Retinal pigment epithelial cell (primary cell): ENCODE measurements around the gene TMEM217.
"Not testable (repeated sequence)": the region's sequence is repeated elsewhere in the genome, so short reads cannot be mapped to it uniquely, and the experiment has no call there.

Experiments used
- DNase-seq: peaks from one replicate; pipeline ENCODE4 v3.0.0-alpha.2; 2010; ENCODE audit warnings: low read depth
- H3K4me3 ChIP-seq: 2 replicates; pipeline ENCODE4 v1.5.1; 2011; ENCODE audit warnings: mild to moderate bottlenecking, low read length, control low read depth, moderate library complexity
- CTCF ChIP-seq: conservative IDR thresholded peaks from 2 replicates; pipeline ENCODE4 v1.5.1; 2011; ENCODE audit warnings: low read depth, low read length, control low read depth, inconsistent platforms

Gene TMEM217

GRCh38 chr6:37302086-37302686 is 44.2 kb upstream of the TMEM217 start:
- no peak for DNase-seq
- TF ChIP-seq CTCF = no peak

GRCh38 chr6:37299990-37300389 is 42.0 kb upstream of the TMEM217 start:
- no peak overlapping the region for H3K4me3 ChIP-seq
- TF ChIP-seq CTCF = no peak
- DNase-seq = no peak

More at GRCh38 chr6:37302086-37302686, 44.2 kb upstream of the TMEM217 start:
- H3K4me3 ChIP-seq = no peak overlapping the region

GRCh38 chr6:37298958-37299357 is 41.0 kb upstream of the TMEM217 start:
- no peak for TF ChIP-seq CTCF
- DNase-seq = no peak
- no peak overlapping the region for H3K4me3 ChIP-seq

GRCh38 chr6:37297637-37298036 is 39.7 kb upstream of the TMEM217 start:
- not testable (repeated sequence) for DNase-seq, H3K4me3 ChIP-seq

- no peak for TF ChIP-seq CTCF
- H3K4me3 ChIP-seq = no peak overlapping the region
- DNase-seq = no peak
Measured at GRCh38 chr6:37293426-37293825, 35.5 kb upstream of the TMEM217 start.

GRCh38 chr6:37289931-37290330 is 32.0 kb upstream of the TMEM217 start:
- DNase-seq = no peak
- TF ChIP-seq CTCF = no peak
- H3K4me3 ChIP-seq = no peak overlapping the region

- no peak for DNase-seq
- no peak for TF ChIP-seq CTCF
- H3K4me3 ChIP-seq = no peak overlapping the region
Measured at GRCh38 chr6:37288247-37288646, 30.3 kb upstream of the TMEM217 start.

GRCh38 chr6:37287519-37288157 is 29.7 kb upstream of the TMEM217 start:
- no peak overlapping the region for H3K4me3 ChIP-seq
- no peak for DNase-seq
- no peak for TF ChIP-seq CTCF
